ENCODE data around the gene CCL8.

- no peak for TF ChIP-seq EZH2 (IDR thresholded peaks at IDR 0.05; ENCODE audit: borderline replicate concordance, low read depth, low read length, poor library complexity, severe bottlenecking)
- TF ChIP-seq, protein P1, sequence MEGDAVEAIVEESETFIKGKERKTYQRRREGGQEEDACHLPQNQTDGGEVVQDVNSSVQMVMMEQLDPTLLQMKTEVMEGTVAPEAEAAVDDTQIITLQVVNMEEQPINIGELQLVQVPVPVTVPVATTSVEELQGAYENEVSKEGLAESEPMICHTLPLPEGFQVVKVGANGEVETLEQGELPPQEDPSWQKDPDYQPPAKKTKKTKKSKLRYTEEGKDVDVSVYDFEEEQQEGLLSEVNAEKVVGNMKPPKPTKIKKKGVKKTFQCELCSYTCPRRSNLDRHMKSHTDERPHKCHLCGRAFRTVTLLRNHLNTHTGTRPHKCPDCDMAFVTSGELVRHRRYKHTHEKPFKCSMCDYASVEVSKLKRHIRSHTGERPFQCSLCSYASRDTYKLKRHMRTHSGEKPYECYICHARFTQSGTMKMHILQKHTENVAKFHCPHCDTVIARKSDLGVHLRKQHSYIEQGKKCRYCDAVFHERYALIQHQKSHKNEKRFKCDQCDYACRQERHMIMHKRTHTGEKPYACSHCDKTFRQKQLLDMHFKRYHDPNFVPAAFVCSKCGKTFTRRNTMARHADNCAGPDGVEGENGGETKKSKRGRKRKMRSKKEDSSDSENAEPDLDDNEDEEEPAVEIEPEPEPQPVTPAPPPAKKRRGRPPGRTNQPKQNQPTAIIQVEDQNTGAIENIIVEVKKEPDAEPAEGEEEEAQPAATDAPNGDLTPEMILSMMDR (conservative IDR thresholded peaks at IDR 0.05; ENCODE audit: low read depth, low read length): no peak
These were observed 49.8 kb downstream of the CCL8 start for GRCh38 chr17:34368946-34369500.
